NCI-H2171 treated with DMSO at 0.1 percent for 48 hours (cell line): ENCODE measurements around the gene MTG2.

Experiments
- DNase-seq: peaks from one replicate; lab custom pipeline; 2025; lab: John Stamatoyannopoulos, UW

Gene MTG2

GRCh38 chr20:62182469-62183425, at the start of gene MTG2:
TSS of gene MTG2 (plus strand) at chr20:62183028. CDS start at chr20:62193421, 10,393 bp downstream.
- peak; percentile 97 for DNase-seq

GRCh38 chr20:62133051-62133845, 49.6 kb upstream of the MTG2 start:
- no peak for DNase-seq

GRCh38 chr20:62133864-62134263, 49.0 kb upstream of the MTG2 start:
- DNase-seq: no peak

GRCh38 chr20:62134735-62135231, 48.0 kb upstream of the MTG2 start:
- DNase-seq: no peak

- DNase-seq: no peak
These were observed 47.1 kb upstream of the MTG2 start for GRCh38 chr20:62135573-62136266.

- peak; percentile 61 for DNase-seq
These were observed 46.3 kb upstream of the MTG2 start for GRCh38 chr20:62136283-62137091.

- no peak for DNase-seq
These were observed 45.8 kb upstream of the MTG2 start for GRCh38 chr20:62137092-62137384.

- DNase-seq: no peak
These were observed 45.2 kb upstream of the MTG2 start for GRCh38 chr20:62137478-62138203.

GRCh38 chr20:62138204-62138543, 44.7 kb upstream of the MTG2 start:
- no peak for DNase-seq

GRCh38 chr20:62138912-62139311, 43.9 kb upstream of the MTG2 start:
- no peak for DNase-seq

- no peak for DNase-seq
These were observed 43.2 kb upstream of the MTG2 start for GRCh38 chr20:62139636-62140035.

GRCh38 chr20:62141043-62141396, 41.8 kb upstream of the MTG2 start:
- DNase-seq: no peak

- DNase-seq: no peak
These were observed 41.2 kb upstream of the MTG2 start for GRCh38 chr20:62141397-62142251.

- no peak for DNase-seq
These were observed 40.4 kb upstream of the MTG2 start for GRCh38 chr20:62142252-62143080.

GRCh38 chr20:62143081-62143956, 39.5 kb upstream of the MTG2 start, which contains the start of the genes PSMA7 and SS18L1:
TSS of gene PSMA7 (minus strand) at chr20:62143394. CDS start at chr20:62143303, 91 bp downstream.
TSS of gene SS18L1 (plus strand) at chr20:62143769. CDS start at chr20:62143821, 52 bp downstream.
- peak; percentile 84 for DNase-seq

GRCh38 chr20:62143957-62144825, 38.6 kb upstream of the MTG2 start:
- DNase-seq: peak; percentile 40

- no peak for DNase-seq
These were observed 37.2 kb upstream of the MTG2 start for GRCh38 chr20:62145688-62146018.
